Stimulated activated CD8-positive, alpha-beta memory T cell treated with anti-CD3 and anti-CD28 coated beads, Interleukin-7, amount 100 ng/mL, for 4 hours (primary cell): ENCODE measurements around the gene ATRN.
"Not testable (repeated sequence)": the region's sequence is repeated elsewhere in the genome, so short reads cannot be mapped to it uniquely, and the experiment has no call there.

Source experiments
- DNase-seq, 2 donors: peaks; one replicate each; pipeline ENCODE4 v3.0.0-alpha.2; 2020; ENCODE audit warnings: low read depth in 2 of 2

The ATRN gene

DNA sequence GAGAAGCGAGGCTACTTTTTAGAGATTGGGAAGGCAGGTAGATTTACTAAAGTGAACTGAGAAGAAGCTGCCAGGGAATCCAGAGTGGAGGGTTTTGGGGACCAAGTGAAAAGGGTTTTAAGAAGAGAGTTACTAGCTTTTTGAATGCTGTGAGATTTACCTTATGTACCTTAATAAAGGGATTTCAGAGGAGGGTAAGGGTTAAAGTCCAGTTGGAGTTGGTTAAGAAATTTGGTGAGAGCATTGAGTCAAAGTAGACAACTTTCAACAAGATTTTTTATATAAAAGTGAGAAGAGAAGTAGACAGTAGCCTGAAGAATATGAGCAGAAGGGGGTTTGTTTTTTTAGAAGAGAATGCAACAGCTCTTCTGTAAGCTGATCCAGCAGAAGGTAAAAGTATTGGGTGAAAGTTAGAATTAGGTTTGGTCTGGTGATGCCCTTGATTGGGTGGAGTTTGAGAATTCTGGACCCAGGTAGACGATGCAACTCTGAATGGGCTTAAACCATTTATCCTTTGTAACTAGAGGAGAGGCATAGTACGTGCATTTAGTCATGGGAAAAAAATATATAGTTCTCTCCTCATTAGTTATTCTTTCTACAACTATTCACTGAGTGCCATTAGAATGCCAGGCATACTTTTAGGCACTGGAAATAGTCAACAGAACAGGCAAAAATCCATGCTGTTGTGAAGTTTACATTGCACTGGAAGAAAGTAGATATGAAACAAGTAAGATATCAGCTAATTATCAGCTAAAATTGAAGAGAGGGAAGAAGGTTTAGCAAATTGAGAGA lies 44.8 kb downstream of the ATRN start:
- no peak for DNase-seq

DNA sequence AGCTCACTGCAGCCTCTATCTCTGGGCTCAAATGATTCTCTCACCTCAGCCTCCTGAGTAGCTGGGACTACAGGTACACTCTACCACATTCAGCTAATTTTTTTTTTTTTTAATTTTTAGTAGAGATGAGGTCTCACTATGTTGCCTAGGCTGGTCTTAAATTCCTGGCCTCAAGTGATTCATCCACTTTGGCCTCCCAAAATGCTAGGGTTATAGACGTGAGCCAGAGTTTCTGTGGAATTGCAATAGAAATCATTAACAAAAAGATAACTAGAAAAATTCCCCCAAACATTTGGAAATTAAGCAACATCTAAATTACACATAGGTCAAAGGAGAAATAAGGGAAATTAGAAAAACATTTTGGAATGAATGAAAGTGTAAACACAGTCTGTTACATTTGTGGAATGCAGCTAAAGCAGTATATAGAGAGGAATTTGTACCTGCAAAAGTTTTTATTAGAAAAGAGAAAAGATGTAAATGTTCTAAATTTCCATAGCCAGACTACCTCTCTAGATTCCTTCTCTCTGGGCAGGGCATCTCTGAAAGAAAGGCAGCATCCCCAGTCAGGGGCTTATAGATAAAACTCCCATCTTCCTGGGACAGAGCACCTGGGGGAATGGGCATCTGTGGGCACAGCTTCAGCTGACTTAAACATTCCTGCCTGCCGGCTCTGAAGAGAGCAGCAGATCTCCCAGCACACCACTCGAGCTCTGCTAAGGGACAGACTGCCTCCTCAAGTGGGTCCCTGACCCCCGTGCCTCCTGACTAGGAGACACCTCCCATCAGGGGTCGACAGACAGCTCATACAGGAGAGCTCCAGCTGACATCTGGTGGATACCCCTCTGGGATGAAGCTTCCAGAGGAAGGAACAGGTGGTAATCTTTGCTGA lies 51.3 kb downstream of the ATRN start:
- no peak for DNase-seq

DNA sequence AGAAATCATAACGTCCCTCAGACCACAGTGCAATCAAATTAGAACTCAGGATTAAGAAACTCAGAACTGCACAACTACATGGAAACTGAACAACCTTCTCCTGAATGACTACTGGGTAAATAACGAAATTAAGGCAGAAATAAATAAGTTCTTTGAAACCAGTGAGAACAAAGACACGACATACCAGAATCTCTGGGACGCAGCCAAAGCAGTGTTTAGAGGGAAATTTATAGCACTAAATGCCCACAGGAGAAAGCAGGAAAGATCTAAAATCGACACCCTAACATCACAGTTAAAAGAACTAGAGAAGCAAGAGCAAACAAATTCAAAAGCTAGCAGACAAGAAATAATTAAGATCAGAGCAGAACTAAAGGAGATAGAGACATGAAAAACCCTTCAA lies 53.9 kb downstream of the ATRN start:
- not testable (repeated sequence) for DNase-seq

DNA sequence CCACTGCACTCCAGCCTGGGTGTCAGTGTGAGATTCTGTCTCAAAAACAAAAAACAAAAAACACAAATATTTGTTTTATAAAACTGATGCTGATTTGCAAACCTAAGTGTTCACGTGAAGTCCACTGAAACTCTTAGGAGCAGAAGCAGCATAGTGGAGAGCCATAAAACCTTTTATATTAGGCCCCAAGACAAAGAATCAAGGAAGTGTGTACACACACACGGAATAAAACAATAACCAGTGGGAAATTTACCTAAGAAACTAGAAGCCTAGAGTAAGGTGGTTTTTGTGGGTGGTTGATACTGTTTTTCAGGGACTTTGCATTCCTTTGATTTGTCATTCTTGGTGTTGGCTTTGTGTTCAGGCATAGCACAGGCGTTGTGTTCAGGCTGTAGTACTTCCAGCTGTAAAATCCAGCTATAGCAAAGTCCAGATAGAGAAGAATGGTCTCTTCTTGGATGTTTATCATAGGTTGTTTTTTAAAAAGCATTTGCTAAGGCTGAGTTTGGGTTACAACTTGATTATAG lies 61.3 kb downstream of the ATRN start:
- no peak for DNase-seq

DNA sequence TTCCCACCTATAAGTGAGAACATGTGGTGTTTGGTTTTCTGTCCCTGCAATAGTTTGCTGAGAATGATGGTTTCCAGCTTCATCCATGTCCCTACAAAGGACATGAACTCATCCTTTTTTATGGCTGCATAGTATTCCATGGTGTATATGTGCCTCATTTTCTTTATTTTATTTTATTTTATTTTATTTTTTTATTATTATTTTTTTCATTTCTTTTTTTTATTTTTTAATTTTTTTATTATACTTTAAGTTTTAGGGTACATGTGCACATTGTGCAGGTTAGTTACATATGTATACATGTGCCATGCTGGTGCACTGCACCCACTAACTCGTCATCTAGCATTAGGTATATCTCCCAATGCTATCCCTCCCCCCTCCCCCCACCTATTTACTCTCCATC lies 66.9 kb downstream of the ATRN start:
- not testable (repeated sequence) for DNase-seq

DNA sequence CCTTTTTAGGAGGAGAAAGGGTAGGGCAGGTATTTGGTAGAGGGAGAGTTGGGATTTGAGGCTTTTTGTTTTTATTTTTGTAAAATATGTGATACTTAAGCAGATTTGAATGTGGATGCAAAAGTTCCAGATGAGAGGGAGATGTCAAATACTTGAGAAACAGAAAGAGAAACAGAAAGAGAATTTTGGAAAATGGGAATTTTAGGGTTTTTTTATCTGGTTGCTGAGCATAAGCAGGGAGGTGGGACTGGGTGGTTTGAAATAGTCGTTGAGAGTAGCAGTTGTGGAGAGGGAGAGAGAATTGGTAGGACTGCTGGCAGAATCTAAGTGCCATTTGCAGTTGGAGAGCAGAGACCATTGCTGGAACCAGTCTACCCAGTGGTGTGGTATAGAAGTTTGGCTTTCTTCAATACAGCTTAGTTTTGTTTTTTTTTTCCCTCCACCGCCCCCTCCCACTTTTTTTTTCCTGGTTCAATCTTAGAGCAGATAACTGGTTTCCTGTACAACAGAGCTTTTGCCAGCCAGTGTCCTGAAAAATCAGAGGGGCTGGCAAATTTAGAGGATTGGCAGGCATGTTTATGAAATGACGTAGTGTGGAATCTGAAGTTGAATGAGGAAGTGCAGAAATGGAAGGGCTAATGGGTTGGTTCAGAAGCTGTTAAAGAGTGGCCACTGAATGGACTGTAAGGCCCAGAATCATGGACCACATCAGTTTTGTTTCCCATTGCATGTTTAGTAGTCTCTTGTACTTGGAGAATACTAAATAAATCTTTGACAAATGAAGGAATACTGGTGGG lies 68.7 kb downstream of the ATRN start:
- DNase-seq: no peak

DNA sequence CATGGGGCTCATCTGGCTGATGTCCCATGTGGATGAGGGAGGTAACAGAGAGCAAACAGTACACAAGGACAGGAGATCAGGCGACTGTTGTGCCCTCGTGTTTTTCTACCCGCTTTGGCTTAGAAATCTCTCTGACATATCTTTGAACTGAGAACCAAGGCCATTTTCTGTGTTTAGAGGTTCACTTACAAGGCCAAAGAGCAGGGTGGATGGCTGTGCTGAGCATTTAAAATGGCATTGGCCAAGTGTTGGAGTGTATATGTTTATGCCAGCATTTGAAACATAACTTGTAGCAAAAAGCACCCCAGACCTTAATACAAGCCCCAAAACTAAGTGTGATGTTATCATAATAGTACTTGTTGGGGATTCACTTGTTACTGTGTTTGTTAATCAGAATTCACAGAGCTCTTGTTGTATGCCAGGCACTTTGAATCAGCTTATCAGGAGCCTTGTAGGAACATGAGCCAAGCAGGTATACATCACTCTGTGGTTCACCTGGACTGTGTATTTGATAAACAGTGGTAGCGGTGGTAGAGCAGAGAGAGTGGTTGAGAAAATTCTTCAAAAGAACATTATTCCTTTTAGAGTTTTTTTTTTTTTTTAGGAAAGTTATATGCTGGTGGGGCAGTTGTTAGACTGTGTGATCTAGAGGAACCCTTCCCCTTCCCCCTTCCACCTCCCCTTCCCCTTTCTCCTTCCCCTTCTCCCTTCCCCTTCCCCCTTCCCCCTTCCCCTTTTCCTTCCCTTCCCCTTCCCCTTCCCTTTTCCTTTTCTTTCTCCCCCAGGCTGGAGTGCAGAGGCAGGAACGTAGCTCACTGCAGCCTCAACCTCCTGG lies 71.3 kb downstream of the ATRN start:
- DNase-seq: no peak

DNA sequence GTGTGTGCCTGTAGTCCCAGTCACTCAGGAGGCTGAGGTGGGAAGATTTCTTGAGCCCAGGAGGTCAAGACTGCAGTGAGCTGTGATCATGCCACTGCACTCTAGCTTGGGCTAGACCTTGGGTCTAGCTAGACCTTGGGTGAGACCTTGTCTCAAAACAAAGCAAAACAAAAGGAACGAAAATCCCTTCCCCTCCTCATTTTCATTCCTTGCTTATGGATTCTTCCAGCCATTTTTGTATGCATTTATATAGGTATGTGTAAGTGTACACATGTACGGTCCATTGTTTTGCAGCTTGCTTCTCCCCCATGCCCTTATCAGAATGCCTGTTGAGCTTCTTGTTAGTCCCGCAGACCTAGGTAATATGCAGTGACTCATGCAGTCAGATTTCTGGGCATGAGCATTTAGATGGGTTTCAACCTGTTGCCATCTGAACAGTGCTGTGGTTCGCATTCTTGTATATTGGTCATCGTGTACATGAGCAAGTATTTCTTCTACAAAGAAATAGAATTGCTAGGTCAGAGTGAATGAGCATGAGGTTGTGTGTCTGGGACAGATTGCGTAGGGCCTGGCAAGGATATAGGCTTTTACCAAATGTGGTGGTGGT lies 73.2 kb downstream of the ATRN start:
- DNase-seq: no peak

DNA sequence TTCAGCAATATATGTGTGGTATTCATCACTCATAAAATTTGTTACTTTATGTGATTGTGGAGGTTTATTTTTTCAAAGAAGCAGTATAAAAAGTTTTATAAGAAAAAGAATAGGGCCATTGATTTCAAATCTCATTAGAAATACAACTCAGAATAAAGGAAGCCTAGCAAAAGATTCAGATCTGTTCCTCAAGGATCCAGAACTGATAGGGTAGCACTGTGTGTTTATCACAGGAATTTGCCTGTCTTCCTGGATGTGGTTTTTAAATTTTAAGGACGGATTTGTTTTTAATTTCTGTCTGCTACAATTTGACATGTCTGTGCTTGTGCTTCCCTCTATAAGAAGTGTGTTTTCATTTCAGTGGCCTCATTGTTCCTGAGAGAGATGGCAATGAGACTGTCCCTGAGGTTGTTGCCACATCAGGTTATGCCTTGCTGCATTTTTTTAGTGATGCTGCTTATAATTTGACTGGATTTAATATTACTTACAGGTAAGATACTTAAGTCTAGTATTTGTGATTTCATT lies 74.6 kb downstream of the ATRN start:
- DNase-seq: no peak

DNA sequence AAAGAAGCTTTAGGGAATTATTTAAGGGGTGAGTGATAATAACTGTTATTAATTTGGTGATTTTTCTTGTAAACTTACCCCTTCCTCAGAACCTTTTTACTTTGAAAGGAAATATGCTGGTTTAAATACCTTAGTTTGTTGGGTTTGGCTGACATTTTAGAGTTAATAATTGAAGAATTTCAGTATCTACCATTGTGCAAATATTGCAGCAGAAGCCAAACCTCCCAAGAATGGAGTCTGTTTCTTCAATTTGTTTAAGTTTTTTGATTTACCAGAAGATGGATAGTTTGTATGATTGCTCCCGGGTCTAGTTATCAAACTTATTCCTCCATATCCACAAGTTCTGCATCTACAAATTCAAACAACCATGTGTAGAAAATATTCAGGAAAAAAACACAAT lies 77.1 kb downstream of the ATRN start:
- DNase-seq: no peak

DNA sequence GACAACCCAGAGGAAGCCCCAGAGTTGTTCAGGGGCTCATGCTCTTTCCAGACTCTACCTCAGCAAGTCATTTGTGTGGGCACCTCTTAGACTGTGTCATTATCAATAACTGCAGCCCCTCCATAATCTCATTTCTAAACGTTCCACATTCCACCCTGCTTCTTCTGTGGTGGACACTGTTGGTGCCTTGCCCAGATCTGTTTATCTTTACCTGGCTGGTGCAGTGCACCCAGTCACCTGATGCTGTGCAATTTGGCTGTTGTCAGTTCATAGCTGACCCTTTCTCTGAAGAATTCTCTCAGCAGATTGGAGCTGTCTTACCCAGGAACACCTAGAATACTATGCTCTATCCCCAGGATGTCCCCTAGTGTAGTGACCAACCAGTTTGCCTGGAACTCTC lies 80.0 kb downstream of the ATRN start:
- DNase-seq: no peak

DNA sequence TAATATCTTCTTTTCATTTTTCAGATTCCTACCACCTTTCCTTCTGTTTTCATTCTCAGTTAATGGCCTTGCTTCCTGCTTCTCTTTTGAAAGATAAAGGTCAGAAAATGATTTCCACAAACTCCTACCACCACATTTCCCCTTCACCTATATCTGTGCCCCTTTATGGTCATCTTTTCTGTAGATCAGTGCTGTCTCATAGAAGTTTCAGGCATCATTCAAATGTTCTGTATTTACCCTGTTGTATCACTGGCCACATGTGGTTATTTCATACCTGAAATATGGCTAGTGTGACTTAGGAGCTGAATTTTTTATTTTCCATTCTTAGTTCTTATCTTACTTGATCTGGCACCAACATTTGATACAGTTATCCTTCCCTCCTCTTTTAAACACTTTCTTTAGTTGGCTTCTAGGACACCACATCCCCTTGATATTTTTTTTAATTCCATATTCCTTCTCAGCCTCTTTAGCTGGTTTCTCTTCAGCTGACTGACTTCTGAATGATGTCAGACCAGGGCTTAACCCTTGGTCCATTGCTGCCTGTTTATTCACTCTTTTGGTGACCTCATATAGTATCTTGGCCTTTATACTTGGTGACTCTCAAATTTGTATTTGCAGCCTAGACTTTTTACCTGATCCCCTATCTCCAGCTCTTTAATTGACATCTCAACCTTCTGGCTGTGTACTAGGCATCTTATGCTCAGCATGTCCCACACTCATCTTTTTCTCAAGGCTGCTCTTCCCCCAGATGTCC lies 81.0 kb downstream of the ATRN start:
- no peak for DNase-seq

DNA sequence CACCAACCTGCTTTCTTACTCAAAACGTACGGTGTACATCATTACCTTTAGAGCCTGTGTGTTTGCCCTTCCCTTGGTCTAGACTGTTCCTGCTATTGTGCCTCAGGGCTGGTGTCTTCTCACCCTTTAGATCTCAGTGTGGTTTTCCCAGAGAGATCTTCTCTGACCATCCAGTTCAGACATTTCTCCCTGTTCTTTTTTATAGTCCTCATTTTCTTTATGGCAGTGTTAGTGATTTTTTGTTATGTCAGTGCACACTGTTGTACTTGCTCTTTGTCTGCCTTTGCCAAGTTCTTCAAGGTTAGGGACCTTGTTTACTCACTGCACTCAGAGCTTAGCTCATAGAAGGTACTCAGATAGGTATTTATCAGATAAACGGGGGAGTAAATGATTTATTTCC lies 82.8 kb downstream of the ATRN start:
- no peak for DNase-seq

DNA sequence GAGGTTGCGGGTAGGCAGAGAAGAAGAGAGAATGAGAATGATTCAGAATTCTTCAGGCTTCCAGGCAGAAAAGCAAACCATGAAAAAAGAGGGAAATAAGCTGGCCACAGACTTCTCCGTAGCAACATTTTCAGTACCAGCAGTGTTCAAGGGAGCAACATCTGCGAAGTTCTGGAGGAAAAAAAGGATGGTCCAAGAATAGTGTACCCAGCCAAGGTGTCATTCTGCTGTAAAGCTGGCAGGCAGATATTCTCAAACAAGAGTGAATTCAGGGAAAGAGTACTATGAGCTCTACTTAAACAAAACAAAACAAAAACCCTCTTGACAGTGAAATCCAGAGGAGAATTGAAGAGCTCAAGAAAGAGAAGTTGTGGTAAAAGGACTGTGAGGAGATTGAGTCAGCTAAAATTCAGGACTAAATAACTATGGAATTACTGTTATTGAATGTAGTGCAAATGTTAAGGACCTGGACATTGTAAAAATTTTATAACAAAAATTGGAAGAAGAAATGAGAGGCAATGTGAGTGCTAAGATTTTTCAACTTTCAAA lies 86.5 kb downstream of the ATRN start:
- DNase-seq: no peak

DNA sequence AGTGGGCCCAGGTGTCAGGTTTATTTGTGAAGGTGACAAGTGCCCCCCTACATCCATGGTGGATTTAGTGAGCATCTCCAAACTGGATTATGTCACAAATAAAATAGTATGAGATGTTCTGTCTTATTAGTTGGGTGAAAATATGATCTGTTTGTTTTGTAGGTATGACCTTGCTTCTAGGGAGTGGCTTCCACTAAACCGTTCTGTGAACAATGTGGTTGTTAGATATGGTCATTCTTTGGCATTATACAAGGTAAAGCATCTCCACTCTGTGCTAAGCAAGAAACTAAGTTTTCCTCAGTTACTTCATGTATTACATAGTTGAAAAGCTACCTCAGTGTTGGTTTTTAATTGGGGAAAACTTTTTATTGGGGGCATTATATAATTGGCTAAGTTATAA lies 88.4 kb downstream of the ATRN start:
- no peak for DNase-seq

DNA sequence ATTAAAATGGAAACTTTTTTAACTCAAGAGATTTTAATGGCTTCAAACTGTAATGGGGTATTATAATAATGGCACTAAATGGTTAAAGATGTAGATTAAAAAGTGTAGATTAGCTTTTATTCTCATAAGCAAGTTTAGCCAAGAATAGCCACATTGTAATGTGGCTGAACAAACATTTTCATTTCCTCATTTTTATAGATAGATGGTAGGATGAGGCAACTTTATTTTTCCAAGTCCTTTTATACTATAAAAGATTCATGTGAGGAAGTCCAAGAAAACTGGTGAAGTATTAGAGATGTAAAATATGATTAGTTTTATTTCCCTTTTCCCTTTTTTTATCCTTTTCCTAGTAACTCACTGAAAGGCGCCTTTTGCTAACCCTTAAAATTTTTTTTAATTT lies 88.8 kb downstream of the ATRN start:
- no peak for DNase-seq

DNA sequence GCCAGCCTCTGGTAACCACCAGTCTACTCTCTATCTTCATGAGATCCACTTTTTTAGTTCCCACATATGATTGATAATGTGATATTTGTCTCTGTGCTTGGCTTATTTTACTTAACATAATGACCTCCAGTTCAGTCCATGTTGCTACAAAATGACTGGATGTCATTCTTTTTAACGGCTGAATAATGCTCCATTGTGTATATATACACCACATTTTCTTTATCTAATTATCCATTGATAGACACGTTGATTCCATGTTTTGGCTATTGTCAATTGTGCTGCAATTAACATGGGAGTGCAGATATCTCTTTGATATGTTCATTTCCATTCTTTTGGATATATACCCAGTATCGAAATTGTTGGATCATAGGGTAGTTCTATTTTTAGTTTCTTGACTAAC lies 89.3 kb downstream of the ATRN start:
- no peak for DNase-seq

DNA sequence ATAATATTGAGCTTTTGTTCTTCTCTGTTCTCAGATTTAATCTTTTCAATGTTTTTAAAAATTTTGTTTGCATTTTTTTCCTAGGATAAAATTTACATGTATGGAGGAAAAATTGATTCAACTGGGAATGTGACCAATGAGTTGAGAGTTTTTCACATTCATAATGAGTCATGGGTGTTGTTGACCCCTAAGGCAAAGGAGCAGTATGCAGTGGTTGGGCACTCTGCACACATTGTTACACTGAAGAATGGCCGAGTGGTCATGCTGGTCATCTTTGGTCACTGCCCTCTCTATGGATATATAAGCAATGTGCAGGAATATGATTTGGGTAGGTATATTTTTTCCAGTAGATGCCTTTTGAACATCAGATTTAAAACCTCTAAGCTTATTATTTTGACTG lies 89.8 kb downstream of the ATRN start:
- no peak for DNase-seq

DNA sequence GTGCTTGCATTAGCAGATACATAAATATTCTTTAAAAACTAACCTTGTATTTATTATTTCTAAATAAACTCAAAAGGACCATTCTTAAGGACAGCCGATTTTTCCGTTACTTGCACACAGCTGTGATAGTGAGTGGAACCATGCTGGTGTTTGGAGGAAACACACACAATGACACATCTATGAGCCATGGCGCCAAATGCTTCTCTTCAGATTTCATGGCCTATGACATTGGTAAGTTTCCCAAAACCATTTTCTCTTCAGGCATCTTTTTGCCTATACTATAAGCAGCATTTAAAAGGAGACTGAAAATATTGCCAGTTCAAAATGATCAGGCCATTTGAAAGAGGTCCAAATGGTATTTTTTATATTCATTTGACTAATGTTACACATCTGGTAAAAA lies 92.3 kb downstream of the ATRN start:
- no peak for DNase-seq
